NCI-H524 treated with DMSO at 0.1 percent for 48 hours (cell line): ENCODE results near the gene TMEM134.
"Not testable (repeated sequence)": the region's sequence is repeated elsewhere in the genome, so short reads cannot be mapped to it uniquely, and the experiment has no call there.

Experiments used
- DNase-seq: peaks from one replicate; lab custom pipeline; 2025; lab: John Stamatoyannopoulos, UW

The TMEM134 gene, protein sequence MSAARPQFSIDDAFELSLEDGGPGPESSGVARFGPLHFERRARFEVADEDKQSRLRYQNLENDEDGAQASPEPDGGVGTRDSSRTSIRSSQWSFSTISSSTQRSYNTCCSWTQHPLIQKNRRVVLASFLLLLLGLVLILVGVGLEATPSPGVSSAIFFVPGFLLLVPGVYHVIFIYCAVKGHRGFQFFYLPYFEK

DNA sequence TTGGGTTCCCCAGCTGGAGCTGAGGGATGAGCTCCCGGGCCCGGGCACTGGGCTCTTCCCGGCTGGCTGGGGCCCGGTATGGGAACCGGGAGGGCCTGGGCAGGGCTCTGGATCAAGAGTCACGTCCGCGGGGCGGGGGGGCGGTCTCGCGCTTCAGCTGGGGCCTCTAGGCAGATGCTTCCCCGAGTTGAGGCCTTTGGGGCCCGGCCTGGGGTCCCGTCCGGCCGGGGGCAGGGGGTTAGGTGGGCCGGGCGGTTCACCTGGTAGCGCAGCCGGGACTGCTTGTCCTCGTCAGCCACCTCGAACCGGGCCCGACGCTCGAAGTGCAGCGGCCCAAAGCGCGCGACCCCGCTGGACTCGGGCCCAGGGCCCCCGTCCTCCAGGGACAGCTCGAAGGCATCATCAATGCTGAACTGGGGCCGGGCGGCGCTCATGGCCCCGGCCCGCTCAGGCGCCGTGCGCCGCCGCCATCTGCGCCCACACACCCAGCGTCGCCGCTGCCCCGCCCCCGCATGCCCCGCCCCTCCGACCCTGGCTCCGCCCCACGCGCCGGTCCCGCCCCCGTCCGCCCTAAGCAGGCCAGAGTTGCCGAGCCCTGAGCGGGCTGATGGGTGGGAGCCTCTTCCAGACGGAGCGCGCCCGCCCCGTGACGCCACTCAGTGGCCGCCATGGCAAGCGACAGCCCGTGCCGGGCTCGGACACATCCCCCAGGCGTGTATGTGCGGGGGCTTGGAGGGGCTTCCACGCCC lies at the start of gene TMEM134:
TSS of gene TMEM134 (minus strand) at position 493 of the 749 bp plus-strand sequence. CDS start at position 434, 59 bp downstream.
- no peak for DNase-seq

DNA sequence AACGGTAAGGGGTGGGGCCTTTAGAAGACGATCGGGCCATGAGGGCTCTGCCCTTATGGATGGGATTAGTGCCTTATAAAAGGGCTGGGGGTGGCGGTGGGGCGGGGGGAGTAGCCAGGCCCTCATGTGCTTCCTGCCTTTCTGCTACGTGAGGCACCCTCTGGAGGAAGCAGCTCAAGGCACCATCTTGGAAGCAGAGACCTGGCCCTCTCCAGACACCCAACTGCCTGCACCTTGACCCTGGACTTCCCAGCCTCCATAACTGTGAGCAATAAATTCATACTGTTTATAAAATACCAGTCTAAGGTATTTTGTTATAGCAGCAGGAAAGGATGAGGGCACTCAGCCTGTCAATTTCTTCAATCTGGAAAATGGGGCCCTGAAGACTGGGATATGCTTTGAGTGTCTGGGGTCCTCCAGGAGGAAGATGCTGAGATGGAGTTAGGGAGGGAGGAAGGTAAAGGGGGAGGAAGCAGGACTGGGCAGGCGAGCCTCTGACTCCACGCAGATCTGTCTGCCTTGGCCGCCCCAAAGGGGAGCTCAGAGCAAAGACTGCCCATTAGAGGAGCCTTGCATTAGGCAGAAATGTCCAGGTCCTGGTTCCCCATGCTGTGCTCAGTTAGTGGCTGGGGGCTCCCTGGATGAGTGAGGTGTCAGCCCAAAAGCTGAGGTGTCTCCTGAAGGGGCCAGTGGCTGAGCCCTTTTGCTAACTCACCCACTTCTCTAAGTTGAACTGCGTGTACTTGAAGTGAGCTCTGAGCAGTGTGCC lies 48.9 kb upstream of the TMEM134 start:
- DNase-seq: no peak

DNA sequence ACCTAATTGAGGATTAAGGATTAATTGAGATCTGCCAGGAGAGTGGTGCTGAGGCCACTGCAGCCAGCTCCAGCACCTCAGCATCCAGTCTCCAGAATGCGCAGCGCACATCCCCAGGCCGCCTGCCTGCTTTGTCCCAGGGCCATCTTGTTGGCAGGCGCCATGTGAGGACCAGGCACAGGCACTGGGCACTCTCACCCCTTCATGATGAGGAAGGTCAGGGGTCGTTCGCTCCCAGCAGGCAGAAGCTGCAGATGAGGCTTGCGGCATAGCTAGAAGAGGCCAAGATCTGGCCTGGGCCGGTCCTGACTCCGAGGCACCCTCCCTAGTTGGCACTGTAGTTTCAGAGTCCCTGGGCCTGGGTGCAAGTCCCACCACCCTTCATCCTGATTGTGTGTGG lies 47.8 kb upstream of the TMEM134 start:
- no peak for DNase-seq

DNA sequence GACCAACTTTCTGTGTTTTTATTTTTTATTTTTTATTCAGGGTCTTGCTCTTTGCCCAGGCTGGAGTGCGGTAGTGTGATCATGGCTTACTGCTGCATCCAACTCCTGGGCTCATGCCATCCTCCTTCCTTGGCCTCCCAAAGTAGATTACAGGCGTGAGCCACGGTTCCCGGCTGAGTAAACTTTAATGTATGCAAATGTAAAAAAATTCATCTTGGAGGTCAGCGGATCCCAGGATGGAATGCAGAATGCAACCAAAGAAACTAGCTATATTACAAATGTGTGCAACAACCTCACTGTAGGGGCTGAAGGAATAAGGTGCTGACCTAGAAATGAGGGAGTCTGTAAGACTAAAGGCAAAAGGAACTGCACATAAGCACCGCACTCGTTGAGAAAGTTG lies 45.1 kb upstream of the TMEM134 start:
- no peak for DNase-seq

DNA sequence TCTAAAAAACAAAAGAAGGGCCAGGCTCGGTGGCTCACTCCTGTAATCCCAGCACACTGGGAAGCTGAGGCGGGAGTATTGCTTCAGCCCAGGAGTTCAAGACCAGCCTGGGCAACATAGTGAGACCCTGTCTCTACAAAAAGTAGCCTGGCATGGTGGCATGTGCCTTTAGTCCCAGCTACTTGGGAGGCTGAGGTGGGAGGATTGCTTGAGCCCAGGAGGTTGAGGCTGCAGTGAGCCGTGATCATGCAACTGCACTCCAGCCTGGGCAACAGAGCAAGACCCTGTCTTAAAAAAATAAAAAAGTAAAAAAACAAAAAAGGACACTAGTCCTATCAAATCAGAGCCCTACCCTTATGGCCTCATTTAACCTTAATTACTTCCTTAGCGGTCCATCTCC lies 42.5 kb upstream of the TMEM134 start:
- not testable (repeated sequence) for DNase-seq

DNA sequence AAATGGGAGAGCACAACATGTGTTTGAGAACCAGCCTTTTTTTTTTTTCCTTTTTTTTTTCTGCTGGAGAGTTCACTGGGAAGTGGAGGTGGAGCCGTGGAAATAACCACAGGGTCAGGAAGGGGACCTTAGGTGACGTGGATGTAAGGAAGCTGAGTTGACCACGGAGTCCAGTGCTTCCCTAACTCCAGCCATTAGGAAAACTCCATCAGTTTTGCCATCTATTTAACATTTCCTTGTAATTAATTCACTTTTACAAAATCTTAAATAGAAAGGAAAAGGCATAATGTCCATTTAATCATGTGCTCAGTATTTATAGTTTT lies 40.9 kb upstream of the TMEM134 start:
- DNase-seq: no peak

DNA sequence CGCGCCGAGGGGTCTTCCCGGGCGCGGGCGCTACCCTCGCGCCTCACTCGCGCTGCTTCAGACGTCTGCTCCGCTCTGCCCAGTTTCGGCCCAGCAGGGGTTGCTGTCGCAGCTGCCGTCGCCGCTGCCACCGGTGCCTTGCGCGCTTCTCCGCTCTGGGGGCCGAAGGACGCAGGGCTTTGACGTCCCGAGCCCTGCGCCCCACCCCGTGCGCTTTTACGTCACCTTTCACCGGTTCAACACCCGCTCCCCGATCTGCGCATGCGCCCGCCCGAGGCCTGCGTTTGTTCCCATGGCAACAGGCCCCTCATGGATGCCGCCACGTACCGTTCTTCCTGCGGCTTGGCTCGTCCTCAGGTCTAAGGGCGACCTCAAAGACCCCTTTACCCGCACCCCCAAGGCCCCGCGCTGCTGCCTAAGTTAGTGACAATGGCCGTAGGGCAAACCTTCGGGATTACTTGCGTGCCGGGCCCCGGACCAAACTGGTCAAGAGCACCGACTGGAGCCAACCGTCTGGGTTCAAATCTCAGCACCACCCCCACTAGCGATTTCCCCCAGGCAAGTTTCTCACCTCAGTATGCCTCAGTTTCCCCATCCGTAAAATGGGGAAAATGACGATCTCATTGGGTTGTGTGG lies 39.6 kb upstream of the TMEM134 start:
- DNase-seq: peak; percentile 81

DNA sequence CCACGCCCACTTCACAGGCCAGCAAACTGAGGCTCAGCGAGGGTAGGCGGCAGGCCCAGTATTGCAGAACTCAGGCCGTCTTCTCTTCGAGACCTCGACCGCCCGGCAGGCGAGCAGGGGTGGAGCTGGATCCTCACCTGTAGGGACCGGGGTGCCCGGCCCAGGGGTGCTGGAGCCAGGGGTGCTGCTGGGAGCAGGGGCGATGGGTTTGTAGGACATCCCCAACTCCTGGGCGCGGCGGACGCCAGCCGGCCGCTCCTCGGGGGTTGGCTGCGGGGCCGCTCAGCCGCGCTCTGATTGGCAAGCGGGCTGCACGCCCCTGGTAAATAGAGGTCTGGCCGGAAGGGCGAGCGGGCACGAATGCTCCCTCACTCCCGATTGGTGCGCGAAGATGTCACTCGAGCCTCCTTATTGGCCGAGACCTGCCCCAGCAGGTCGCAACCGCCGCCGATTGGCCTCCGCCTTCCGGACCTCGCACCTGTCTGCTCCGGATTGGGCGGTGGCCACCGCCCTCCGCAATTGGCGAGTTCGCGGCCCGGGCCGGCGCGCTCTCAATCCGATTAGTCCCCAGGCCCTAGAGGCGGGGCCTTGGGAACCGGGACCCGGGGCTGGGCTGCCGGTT lies 38.9 kb upstream of the TMEM134 start, which contains the start of gene CDK2AP2:
TSS of gene CDK2AP2 (minus strand) at position 299 of the 622 bp plus-strand sequence. CDS start at position 219, 80 bp downstream.
- DNase-seq: peak; percentile 89

DNA sequence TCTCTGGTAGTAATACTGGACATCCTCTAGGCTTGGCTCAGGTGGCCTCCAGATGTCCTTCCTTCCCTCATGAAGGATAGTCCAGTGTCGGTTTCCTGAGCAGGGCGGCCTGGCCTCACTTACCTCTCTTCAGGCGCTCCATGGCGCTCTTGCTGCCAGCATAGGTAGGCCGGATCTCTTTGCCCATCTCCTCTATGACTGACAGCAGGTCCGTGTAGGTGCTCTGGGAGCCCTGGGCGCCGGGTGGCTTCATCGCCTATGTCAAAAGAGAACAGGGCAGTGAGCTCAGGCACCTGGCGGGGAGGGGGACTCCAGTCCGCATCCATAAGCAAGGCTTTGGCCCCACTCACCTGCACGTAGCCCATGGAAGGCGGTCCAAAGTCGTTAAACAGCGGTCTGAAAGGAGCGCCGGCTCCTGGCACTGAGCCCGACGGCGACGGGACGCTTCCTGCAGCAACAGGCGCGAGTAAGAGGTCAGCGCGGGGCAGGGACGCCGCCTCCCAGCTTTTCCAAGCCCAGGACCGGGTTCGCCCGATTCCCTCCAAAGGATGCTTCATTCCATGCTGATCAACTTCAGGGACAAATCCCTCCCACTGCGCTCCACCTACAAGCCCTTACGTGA lies 38.3 kb upstream of the TMEM134 start:
- DNase-seq: no peak

DNA sequence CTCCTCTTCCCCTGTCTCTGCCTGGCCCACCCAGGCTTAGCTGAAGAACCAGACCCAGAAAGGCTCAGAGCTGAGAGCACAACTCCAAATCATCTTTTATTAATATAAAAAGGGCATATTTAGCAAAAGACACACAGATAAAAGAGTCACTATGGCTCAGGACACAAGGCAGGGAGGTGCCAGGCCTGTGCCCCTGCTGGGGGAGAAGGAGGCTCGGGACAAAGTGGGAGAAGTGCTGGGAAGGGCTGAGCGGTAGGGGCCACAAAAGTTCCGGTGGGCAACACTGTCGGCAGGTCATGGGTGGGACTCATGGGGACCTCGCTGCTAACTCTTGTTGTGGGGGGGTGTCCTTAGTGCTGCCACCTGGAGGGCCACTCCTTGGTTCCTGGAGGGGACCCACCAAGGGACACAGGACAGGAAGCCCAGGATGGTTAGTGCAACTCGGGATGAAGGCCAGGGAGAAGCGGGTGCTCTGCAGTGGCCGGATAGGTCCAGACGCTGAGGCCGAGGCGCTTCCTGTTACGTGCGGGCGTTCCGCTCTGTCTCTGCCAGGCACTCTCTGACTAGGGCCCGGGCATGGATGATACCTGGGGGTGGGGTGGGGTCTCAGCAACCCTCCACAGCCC lies 37.5 kb upstream of the TMEM134 start:
- DNase-seq: no peak

DNA sequence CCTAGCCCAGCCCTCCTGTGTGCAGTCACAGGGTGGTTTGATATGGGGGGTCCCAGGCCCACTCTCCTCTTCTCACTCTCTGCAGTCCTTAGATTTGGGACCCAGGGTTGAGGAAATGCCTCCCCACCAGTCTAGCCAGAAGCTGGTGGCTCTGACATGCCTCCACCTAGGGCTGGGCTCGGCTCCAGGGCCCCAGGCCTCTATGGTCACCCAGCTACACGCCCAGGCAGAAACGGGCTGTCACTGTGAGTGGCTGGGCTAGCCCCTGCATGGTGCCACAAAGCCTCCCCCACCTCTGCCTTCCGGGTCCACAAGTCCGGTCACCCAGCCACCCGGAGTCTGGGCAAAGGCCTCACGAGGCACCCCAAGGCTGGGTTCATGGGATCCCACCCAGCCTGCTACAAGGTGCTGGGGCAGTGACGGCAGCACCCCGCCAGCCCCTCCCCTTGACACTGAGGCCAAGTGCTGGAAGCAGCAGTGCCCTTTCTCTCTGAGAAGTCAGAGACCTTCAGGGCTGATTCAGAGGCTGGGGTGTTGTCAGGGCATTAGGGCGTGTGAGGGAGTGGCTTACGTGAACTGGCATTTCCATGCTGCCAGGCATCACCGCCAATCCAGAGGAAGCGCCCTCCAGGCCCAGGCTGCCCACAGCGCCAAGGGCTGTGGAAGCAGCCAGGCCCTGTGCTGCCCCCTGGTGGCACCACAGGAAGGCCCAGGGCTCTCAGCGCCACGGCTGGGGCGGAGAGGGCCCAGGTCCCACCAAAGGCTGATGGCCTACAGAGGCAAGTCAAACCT lies 36.8 kb upstream of the TMEM134 start:
- no peak for DNase-seq

DNA sequence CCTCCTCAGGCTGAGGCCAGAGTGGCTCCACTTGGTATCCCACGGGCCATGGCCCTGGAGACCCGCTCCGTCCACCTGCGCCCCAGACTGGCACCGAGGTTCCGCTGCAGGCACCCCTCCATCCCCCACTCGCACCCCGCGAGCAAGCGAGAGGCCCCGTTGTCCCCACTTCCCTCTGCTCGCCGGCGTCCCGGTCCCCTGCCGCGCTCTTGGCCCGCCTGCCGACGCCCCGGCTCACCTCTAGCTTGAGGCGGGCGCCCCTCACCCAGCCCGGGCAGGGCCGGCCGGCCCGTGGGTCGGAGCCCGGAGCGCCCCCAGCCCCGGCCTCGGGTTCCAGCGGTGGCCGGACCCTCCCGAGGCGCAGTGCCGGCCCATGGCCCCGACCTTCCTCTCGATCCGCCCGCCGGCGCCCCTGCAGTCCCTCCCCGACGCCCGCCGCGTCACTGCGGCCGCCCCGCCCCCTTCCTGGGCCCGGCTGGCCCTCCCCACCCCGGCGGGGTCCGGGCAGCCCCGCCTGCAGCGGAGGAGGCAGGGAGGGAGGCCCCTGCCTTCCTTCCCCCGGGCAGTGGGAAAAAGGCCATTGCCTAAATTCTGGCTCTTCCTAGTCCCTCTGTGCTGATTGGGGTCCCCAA lies 36.0 kb upstream of the TMEM134 start, which contains the start of gene PITPNM1:
TSS of gene PITPNM1 (minus strand) at position 414 of the 632 bp plus-strand sequence. CDS start 1,183 bp downstream, outside the sequence.
- DNase-seq: no peak

DNA sequence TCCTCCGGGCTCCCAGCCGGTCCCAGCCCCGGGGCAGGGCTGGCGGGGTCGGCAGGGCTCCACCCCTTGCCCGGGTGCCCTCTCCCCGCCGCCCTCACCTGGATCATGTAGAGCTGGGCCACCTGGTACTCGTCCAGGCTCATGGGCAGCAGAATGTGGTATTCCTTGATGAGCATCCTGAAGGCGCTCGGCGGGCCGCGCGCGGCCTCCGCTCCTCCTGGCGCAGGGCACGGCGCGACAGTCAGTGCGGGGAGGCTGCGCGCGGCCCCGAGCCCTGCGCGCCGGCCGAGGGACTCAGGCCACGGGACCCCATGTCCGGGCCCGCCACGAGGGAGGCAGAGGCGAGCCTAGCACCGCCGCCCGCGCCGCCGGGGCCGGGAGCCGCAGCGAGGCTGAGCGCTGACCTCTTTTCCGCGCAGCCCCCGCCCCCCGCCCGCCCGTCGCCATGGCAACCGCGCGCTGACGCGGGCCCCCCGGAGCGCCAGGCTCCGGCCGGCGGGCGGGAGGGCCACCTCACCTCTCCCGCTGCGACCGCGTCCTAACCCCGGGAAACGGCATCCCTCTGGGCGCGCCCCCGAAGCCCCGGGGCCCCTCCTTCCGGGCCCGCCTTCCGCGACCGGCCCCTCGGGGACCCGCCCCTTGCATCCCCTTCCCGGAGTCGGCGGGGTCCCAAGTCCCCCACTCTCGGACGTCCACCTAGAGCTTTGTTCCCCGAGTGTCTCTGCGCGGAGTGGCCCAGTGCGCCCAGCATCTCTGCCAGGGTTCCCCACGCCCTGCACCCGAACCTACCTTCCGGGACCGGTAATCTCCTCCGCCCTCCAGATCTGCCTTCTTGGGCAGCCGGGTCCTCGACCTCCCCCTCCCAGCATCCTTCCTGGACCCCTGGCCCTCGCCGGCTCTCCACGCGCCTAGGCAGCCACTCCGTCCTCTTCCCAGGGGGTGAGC lies 35.2 kb upstream of the TMEM134 start:
- no peak for DNase-seq

DNA sequence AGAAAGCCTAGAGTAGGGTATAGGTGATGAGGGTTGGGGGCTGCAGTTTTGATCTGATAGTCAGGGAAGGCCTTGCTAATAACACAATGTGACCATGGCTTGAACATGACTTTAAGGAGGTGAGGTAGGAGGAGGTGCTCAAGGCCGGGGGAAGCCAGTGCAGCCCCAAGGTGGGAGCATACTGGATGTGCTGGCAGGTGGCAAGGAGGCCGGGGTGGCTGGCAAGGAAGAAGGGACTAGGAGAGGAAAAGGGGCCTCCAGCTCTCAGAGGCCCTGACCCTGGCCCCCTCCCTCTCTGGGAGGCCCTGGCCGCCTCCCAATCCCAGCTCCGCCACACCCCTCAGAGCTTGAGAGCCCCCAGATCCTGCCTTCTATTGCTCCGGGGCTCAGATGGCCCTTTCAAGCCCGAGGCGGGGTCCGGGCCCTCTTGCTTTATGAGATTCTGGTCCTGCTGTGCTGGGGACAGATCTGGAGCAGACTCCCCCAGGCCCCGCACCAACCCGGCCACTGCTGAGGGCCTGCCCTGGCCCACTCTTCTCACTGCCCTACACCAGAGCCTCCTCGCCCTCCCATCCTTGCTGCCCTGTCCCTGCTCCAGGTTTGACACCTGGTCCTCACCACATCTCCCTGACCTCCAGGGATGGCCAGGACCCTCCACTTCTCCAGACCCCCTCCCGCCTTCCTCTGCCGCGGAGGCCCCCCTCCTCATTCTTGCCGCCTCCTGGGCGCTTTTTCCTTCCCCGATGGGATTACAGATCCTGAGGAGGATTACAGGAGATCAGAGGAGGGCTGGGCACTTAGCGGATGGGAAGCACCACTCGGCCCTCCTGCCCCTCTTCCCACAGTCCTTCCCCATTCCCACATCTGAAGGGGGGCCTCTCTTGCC lies 34.3 kb upstream of the TMEM134 start:
- DNase-seq: no peak

DNA sequence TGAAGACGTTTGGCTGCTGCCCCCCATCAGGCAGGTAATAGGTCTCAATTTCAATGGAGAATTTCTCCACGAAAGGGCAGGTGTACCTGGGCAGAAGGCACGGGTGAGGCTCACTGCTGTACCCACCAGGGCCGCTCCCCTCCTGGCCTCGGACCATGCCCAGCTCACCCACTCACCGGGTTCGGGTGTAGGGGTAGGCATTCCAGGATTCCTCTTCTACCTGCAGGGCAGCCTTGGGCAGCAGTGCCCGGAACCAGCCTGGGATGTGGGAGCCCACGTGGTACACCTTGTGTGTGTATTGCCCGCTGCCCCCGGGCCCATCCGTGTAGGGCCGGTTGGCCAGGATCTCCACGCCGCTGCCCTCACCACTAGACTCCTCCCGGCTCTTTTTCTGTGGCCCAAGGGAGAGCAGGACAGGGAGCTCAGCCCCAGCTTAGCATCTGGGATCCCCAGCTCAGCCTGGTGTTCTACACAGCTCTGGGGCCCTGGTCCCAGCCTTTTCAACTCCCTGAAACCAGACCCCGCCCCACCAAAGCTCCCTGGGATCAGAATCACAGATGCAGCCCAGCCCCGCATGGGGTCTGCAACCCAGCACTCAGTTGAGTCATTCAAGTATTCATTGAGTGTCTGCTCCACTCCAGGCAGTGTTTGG lies 33.4 kb upstream of the TMEM134 start:
- DNase-seq: no peak

DNA sequence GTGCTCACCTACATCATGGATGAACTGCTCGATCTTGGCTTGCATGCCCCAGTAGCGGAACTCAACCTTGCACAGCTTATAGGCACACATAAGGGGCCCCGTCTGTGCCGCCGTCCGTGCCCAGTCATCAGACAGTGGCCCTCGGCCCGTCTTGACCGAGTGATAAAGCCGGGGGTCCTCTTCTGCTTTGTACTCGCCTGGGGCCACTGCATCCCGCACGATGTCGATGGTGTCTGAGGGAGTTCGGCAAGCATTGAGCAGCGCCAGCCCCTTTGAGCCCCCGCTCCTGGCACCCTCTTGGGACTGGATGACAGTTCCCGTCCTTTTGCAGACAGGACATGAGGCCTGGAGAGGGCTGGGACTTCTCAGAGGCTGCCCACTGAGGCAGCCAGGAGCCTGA lies 32.8 kb upstream of the TMEM134 start:
- DNase-seq: no peak
